IMR-90 (cell line): ENCODE results near the gene SLIT1. TPM values are rescaled to one million over a fixed set of nuclear protein-coding genes. Genes with fewer than 3 reads are reported as not detected.

Experiments
- ATAC-seq: fragments of 200-7000 bp; cut with Tn5 transposase; 2 replicates; pipeline ENCODE4 v1.9.1; 2020; ENCODE audit warnings: low read depth, mild to moderate bottlenecking, moderate library complexity
- BruUV-seq: library from RNA; stranded (reverse); fragments of 400-500 nt; replicated peaks from 2 replicates; lab custom pipeline; 2021; lab: Mats Ljungman, UMichigan
- CTCF ChIA-PET: fragments of 300-600 bp; formaldehyde crosslinking; extraction: SDS; loops from one replicate; lab custom pipeline; 2021; ENCODE audit warnings: antibody characterized with exemption; lab: Yijun Ruan, JAX
- POLR2A ChIA-PET: fragments of 300-600 bp; sonication (Branson Sonifier 250); formaldehyde crosslinking; loops from one replicate; lab custom pipeline; 2022; ENCODE audit warnings: antibody characterized with exemption; ENCODE audit not compliant: unreplicated experiment; lab: Charles Lee
- DNase-seq: peaks from one replicate; pipeline ENCODE4 v3.0.0; 2013
- H2AFZ ChIP-seq: replicated peaks from 2 replicates; pipeline ENCODE3; 2013; ENCODE audit warnings: low read length, mild to moderate bottlenecking; ENCODE audit not compliant: poor library complexity
- H2AK5ac ChIP-seq: 2 replicates; pipeline ENCODE4 v1.6.1; 2013; ENCODE audit warnings: low read depth, low read length, inconsistent platforms
- H2AK9ac ChIP-seq: replicated peaks from 2 replicates; pipeline ENCODE3; 2013; ENCODE audit warnings: mild to moderate bottlenecking, low read depth, low read length, moderate library complexity; ENCODE audit not compliant: poor library complexity
- H2BK120ac ChIP-seq: 2 replicates; pipeline ENCODE4 v1.6.1; 2013; ENCODE audit warnings: low read depth, low read length, inconsistent platforms
- H2BK15ac ChIP-seq: 3 replicates; pipeline ENCODE4 v1.6.1; 2013; ENCODE audit warnings: low read depth, low read length, inconsistent platforms
- H2BK20ac ChIP-seq: 2 replicates; pipeline ENCODE4 v1.6.1; 2013; ENCODE audit warnings: low read depth, mild to moderate bottlenecking, inconsistent platforms, low read length, moderate library complexity
- H2BK5ac ChIP-seq: 2 replicates; pipeline ENCODE4 v1.6.1; 2013; ENCODE audit warnings: mild to moderate bottlenecking, low read depth, low read length, inconsistent platforms; ENCODE audit not compliant: poor library complexity, severe bottlenecking
- H3K14ac ChIP-seq: replicated peaks from 2 replicates; pipeline ENCODE4 v1.6.1; 2013; ENCODE audit warnings: low read depth, low read length, inconsistent platforms
- H3K18ac ChIP-seq: 2 replicates; pipeline ENCODE4 v1.6.1; 2013; ENCODE audit warnings: low read depth, low read length, control low read depth
- H3K23ac ChIP-seq: 2 replicates; pipeline ENCODE4 v1.6.1; 2013; ENCODE audit warnings: low read depth, low read length, inconsistent platforms
- H3K27ac ChIP-seq: 2 replicates; pipeline ENCODE4 v1.5.1; 2013; ENCODE audit warnings: mild to moderate bottlenecking, control low read depth, low read length; ENCODE audit not compliant: insufficient read depth
- H3K27me3 ChIP-seq: 2 replicates; pipeline ENCODE4 v1.6.1; 2013; ENCODE audit warnings: low read length; ENCODE audit not compliant: control insufficient read depth, insufficient read depth
- H3K36me3 ChIP-seq: 2 replicates; pipeline ENCODE4 v1.6.1; 2013; ENCODE audit warnings: low read length, mixed read lengths; ENCODE audit not compliant: control insufficient read depth, insufficient read depth
- H3K4ac ChIP-seq: 2 replicates; pipeline ENCODE4 v1.6.1; 2013; ENCODE audit warnings: low read depth, low read length, inconsistent platforms
- H3K4me1 ChIP-seq: 2 replicates; pipeline ENCODE4 v1.6.1; 2013; ENCODE audit warnings: low read length, mixed read lengths; ENCODE audit not compliant: control insufficient read depth, insufficient read depth
- H3K4me2 ChIP-seq: 2 replicates; pipeline ENCODE4 v1.6.1; 2013; ENCODE audit warnings: low read depth, mild to moderate bottlenecking, control low read depth, low read length, moderate library complexity
- H3K4me3 ChIP-seq: 2 replicates; pipeline ENCODE4 v1.5.1; 2013; ENCODE audit warnings: low read depth, mild to moderate bottlenecking, control low read depth, low read length, moderate library complexity; ENCODE audit not compliant: insufficient read depth
- H3K56ac ChIP-seq: 2 replicates; pipeline ENCODE4 v1.6.1; 2013; ENCODE audit warnings: low read length, inconsistent platforms; ENCODE audit not compliant: insufficient read depth; ENCODE audit errors: extremely low read depth
- H3K79me1 ChIP-seq, 2 experiments: 2 replicates each; pipeline ENCODE4 v1.6.1; 2013; ENCODE audit warnings: low read length in 2 of 2, inconsistent platforms in 1 of 2, low read depth in 1 of 2
- H3K9ac ChIP-seq: 2 replicates; pipeline ENCODE4 v1.6.1; 2013; ENCODE audit warnings: low read depth, low read length, control low read depth
- H3K9me1 ChIP-seq: 2 replicates; pipeline ENCODE4 v1.6.1; 2013; ENCODE audit warnings: low read length, inconsistent platforms; ENCODE audit not compliant: insufficient read depth
- H3K9me3 ChIP-seq: 2 replicates; pipeline ENCODE4 v1.6.1; 2013; ENCODE audit warnings: low read length; ENCODE audit not compliant: control insufficient read depth, insufficient read depth
- H4K20me1 ChIP-seq: 2 replicates; pipeline ENCODE4 v1.6.1; 2013; ENCODE audit warnings: low read length, inconsistent platforms; ENCODE audit not compliant: insufficient read depth
- H4K5ac ChIP-seq: 2 replicates; pipeline ENCODE4 v1.6.1; 2013; ENCODE audit warnings: mild to moderate bottlenecking, low read depth, low read length, control low read depth
- H4K8ac ChIP-seq, 2 experiments: 2 replicates each; pipeline ENCODE4 v1.6.1; 2013; ENCODE audit warnings: low read depth in 2 of 2, low read length in 2 of 2, control low read depth in 1 of 2, inconsistent platforms in 1 of 2
- H4K91ac ChIP-seq: 2 replicates; pipeline ENCODE4 v1.6.1; 2013; ENCODE audit warnings: low read depth, low read length, inconsistent platforms; ENCODE audit not compliant: insufficient read depth
- CEBPB ChIP-seq: IDR thresholded peaks from 2 replicates; pipeline ENCODE4 v1.6.1; 2012; ENCODE audit warnings: low read depth, low read length, improper control_type of control experiment
- POLR2A ChIP-seq: IDR thresholded peaks from 2 replicates; pipeline ENCODE4 v1.6.1; 2012; ENCODE audit warnings: mild to moderate bottlenecking, low read depth, low read length
- WGBS, 2 experiments: methylation state at CpG; one replicate each; pipeline versions ENCODE4 v1.1.5 to v1.1.7; 2013; ENCODE audit warnings: missing lambda C conversion rate in 2 of 2; ENCODE audit not compliant: insufficient read length in 1 of 2; ENCODE audit errors: extremely low coverage in 2 of 2; 5-methylcytosine and 5-hydroxymethylcytosine counted together
- dilution Hi-C: fragments of 300-500 bp; cut with HindIII; formaldehyde crosslinking; loops from one replicate; pipeline ENCODE4 v1.14.3; 2018; ENCODE audit warnings: low sequenced_read_pairs; ENCODE audit not compliant: unreplicated experiment
- in situ Hi-C: fragments of 300-500 bp; cut with MboI; formaldehyde crosslinking; loops from 3 replicates; pipeline ENCODE4 v1.14.3; 2019; ENCODE audit warnings: low sequenced_read_pairs, inconsistent platforms, mixed read lengths
- intact Hi-C: fragments of 100-400 bp; cut with micrococcal nuclease; formaldehyde crosslinking; loops from 2 replicates; pipeline ENCODE4 v1.10.0; 2022
- polyA plus RNA-seq, 3 experiments: library from polyadenylated mRNA; depleted of rRNA; stranded (reverse); fragments of >200 nt; gene quantifications; 2 replicates each; pipeline ENCODE4 v1.2.3, GENCODE V29; 2012; ENCODE audit warnings: low replicate concordance in 1 of 3
- total RNA-seq: library from RNA; depleted of rRNA; stranded (reverse); fragments of >200 nt; gene quantifications from 2 replicates; pipeline ENCODE4 v1.2.3, GENCODE V29; 2012
- TF ChIP-seq, protein P1 (sequence below): fragments of 150-350 bp; IDR thresholded peaks from 2 replicates; pipeline ENCODE4 v1.6.1; 2016; ENCODE audit warnings: low read depth, mild to moderate bottlenecking, low read length, moderate library complexity, borderline replicate concordance

Gene SLIT1
- total and polyA plus RNA-seq, 2 of the 4 experiments (the other 2 are of a cell fraction): under 0.01 TPM

DNA sequence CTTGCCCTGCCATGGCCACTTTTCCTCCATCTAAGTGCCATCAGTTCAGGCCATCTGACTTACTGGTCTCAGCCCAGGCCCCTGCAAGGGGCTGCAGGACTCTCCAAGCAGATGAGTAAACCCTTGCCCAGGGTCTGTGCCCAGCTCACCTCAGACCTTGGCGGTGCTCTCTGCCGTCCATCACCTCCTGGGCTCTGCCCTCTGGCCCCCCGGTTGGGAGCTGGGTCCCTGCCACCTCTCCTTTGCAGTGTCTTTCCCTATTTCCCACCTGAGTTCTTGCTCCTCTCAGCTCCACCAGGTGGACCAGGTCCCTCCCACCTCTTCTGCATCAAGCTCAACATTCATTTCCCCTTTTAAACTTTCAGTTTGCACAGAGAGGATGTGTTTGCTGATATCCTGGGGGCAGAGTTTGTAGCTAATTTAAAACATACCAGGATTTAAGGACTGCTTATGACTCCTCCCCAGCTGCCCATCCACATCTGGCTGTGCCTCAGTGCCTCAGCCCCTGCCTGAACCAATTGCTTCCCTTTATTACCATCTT is 135.5 kb downstream of the SLIT1 start:
- no peak overlapping the region for H2AK5ac ChIP-seq
- H4K20me1 ChIP-seq: no peaks in the 10 kb centered on the region; the same call in 1 of the 2 replicates
- no peaks in the 10 kb centered on the region for H3K36me3 ChIP-seq
- CTCF ChIA-PET: interaction anchor here (0.7 to 1.4 kb wide), 2 partner anchors 13 to 23 kb away, joined by 4 to 8 read pairs; no protein-coding TSS in a partner anchor
- no peak overlapping the region for H3K14ac ChIP-seq
- H2BK20ac ChIP-seq: no peak overlapping the region
- no peaks in the 10 kb centered on the region for H3K79me1 ChIP-seq
- H3K4ac ChIP-seq: no peak overlapping the region
- H2BK15ac ChIP-seq: no peak overlapping the region
- TF ChIP-seq, protein P1, sequence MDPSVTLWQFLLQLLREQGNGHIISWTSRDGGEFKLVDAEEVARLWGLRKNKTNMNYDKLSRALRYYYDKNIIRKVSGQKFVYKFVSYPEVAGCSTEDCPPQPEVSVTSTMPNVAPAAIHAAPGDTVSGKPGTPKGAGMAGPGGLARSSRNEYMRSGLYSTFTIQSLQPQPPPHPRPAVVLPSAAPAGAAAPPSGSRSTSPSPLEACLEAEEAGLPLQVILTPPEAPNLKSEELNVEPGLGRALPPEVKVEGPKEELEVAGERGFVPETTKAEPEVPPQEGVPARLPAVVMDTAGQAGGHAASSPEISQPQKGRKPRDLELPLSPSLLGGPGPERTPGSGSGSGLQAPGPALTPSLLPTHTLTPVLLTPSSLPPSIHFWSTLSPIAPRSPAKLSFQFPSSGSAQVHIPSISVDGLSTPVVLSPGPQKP: no peak
- no peak for TF ChIP-seq POLR2A
- TF ChIP-seq CEBPB: no peak
- no peak overlapping the region for H3K56ac ChIP-seq
- no peak overlapping the region for H4K8ac ChIP-seq
- in situ Hi-C loops (no loop called here), intact Hi-C loops (no loop called here), dilution Hi-C loops (no loop called here)
- no peaks in the 10 kb centered on the region for H3K4me1 ChIP-seq
- no peak overlapping the region for H4K5ac ChIP-seq
- no peak overlapping the region for H4K91ac ChIP-seq
- BruUV-seq: no TSS peak
- WGBS, 2 experiments: 40% methylated on average over 1 of the region's 3 CpGs; no CpG with 5 or more reads in 1 of the 2 experiments
- H2BK5ac ChIP-seq: no peak overlapping the region
- POLR2A ChIA-PET: no interaction called here
- no peaks in the 10 kb centered on the region for H3K9me1 ChIP-seq
- H3K18ac ChIP-seq: no peak overlapping the region
- H3K4me3 ChIP-seq: no peak overlapping the region
- no peak for DNase-seq
- H2AK9ac ChIP-seq: no peak overlapping the region
- no peak overlapping the region for H2AFZ ChIP-seq
- H2BK120ac ChIP-seq: no peak overlapping the region
- H3K9me3 ChIP-seq: no peaks in the 10 kb centered on the region; the same call in 1 of the 2 replicates
- ATAC-seq: no peak
- no peak overlapping the region for H3K23ac ChIP-seq
- H3K9ac ChIP-seq: no peak overlapping the region
- H3K4me2 ChIP-seq: no peak overlapping the region
- no peak overlapping the region for H3K27ac ChIP-seq
- H3K27me3 ChIP-seq: peaks cover 42% of the 10 kb centered on the region
